Right lobe of liver (tissue), 4 donors: ENCODE results near the gene CEP68.

Experiments
- CTCF ChIP-seq, 4 donors: fragments of 200-600 bp in 3 of 4; fragments of 450-650 bp in 1 of 4; IDR thresholded peaks; one replicate each; pipeline versions ENCODE4 v1.5.1 to v1.8.0; 2016 to 2022; ENCODE audit warnings: antibody characterized with exemption in 4 of 4, mild to moderate bottlenecking in 2 of 4
- POLR2A ChIP-seq: fragments of 450-650 bp; IDR thresholded peaks from one replicate; pipeline ENCODE4 v1.6.1; 2017; ENCODE audit warnings: antibody characterized with exemption, mild to moderate bottlenecking
- donor health status: DM: no; HTN: no; CAD: no.
- donor health status: DM: no; HTN: no; CAD: no.
- donor health status: DM: no; HTN: yes; CAD: no.

DNA sequence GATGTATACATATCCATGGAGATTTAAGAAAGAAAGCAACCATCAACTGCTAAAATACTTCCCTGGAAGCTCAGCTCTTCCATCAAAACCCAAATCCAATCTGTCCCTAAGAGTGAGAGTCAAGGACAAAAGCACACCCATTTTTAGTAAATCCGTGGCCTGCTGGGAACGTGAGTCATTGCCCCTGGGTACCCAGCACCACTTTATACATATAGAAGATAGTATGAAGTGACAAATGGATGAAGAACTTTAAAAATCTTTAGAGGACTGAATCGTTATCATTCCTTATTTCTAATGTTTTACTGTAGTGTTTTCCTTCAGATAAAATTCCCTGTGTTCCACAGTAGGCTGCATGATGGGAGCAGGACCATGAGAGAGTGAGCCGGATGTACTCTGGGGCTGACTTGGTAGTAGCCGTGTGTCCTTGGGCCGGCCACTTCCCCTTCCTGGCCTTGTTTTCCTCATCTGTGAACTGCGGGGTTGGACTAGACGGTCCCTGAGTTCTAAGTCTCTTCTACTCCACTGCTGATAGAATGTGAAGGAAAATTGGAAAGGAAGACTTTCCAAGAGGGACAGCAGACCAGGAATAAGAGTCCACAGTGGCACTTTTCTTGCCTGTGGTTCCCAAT is 28.5 kb upstream of the CEP68 start:
- no peak for TF ChIP-seq CTCF (IDR thresholded peaks at IDR 0.05)
- no peak for TF ChIP-seq POLR2A
